HEK293 (cell line): Measurements from ENCODE around the gene MKRN1.

Source experiments
- GLI2 ChIP-seq: fragments of 450-650 bp; formaldehyde crosslinking; IDR thresholded peaks from 2 replicates; pipeline ENCODE4; 2017; ENCODE audit warnings: missing biosample characterization, missing genetic modification characterization, low read depth, borderline replicate concordance
- GLI4 ChIP-seq: fragments of 450-650 bp; formaldehyde crosslinking; IDR thresholded peaks from 2 replicates; pipeline ENCODE4 v1.5.1; 2016; ENCODE audit warnings: missing biosample characterization, missing genetic modification characterization
- HOXA7 ChIP-seq: sonication (generic); formaldehyde crosslinking; IDR thresholded peaks from 2 replicates; pipeline ENCODE4 v1.8.1; 2022; ENCODE audit warnings: missing genetic modification reagents, borderline replicate concordance
- KLF1 ChIP-seq: fragments of 450-650 bp; formaldehyde crosslinking; IDR thresholded peaks from 2 replicates; pipeline ENCODE4 v1.5.1; 2016; ENCODE audit warnings: missing biosample characterization, missing genetic modification characterization
- MZF1 ChIP-seq: fragments of 450-650 bp; formaldehyde crosslinking; IDR thresholded peaks from 2 replicates; pipeline ENCODE4 v1.5.1; 2017; ENCODE audit warnings: missing biosample characterization, missing genetic modification characterization, borderline replicate concordance
- SCRT1 ChIP-seq: fragments of 450-650 bp; formaldehyde crosslinking; IDR thresholded peaks from 2 replicates; pipeline ENCODE4 v1.5.1; 2016; ENCODE audit warnings: missing biosample characterization, missing genetic modification characterization, borderline replicate concordance
- TRIM28 ChIP-seq: IDR thresholded peaks from 2 replicates; pipeline ENCODE4 v1.6.1; 2011; ENCODE audit warnings: low read length, control low read depth, borderline replicate concordance
- ZBTB20 ChIP-seq: fragments of 450-650 bp; formaldehyde crosslinking; IDR thresholded peaks from 2 replicates; pipeline ENCODE4 v1.5.1; 2016; ENCODE audit warnings: missing biosample characterization, missing genetic modification characterization
- ZNF10 ChIP-seq: fragments of 450-650 bp; formaldehyde crosslinking; IDR thresholded peaks from 2 replicates; pipeline ENCODE4 v1.5.1; 2017; ENCODE audit warnings: missing biosample characterization, missing genetic modification characterization
- ZNF157 ChIP-seq: fragments of 450-650 bp; formaldehyde crosslinking; IDR thresholded peaks from 2 replicates; pipeline ENCODE4 v1.5.1; 2016; ENCODE audit warnings: missing biosample characterization, missing genetic modification characterization
- ZNF23 ChIP-seq: fragments of 450-650 bp; formaldehyde crosslinking; IDR thresholded peaks from 2 replicates; pipeline ENCODE4 v1.5.1; 2016; ENCODE audit warnings: missing biosample characterization, missing genetic modification characterization, borderline replicate concordance
- ZNF239 ChIP-seq: fragments of 450-650 bp; formaldehyde crosslinking; IDR thresholded peaks from 2 replicates; pipeline ENCODE4 v1.5.1; 2016; ENCODE audit warnings: missing biosample characterization, missing genetic modification characterization
- ZNF391 ChIP-seq: fragments of 450-650 bp; formaldehyde crosslinking; IDR thresholded peaks from 2 replicates; pipeline ENCODE4 v1.5.1; 2016; ENCODE audit warnings: low read depth, missing biosample characterization, missing genetic modification characterization, borderline replicate concordance
- ZNF423 ChIP-seq: fragments of 450-650 bp; formaldehyde crosslinking; IDR thresholded peaks from 2 replicates; pipeline ENCODE4 v1.5.1; 2016; ENCODE audit warnings: missing biosample characterization, missing genetic modification characterization
- ZNF501 ChIP-seq: fragments of 450-650 bp; formaldehyde crosslinking; IDR thresholded peaks from 2 replicates; pipeline ENCODE4 v1.5.1; 2016; ENCODE audit warnings: missing biosample characterization, missing genetic modification characterization
- ZNF514 ChIP-seq: fragments of 450-650 bp; formaldehyde crosslinking; IDR thresholded peaks from 2 replicates; pipeline ENCODE4 v1.5.1; 2016; ENCODE audit warnings: missing biosample characterization, missing genetic modification characterization
- ZNF530 ChIP-seq: fragments of 450-650 bp; formaldehyde crosslinking; IDR thresholded peaks from 2 replicates; pipeline ENCODE4 v1.5.1; 2016; ENCODE audit warnings: low read depth, missing biosample characterization, missing genetic modification characterization
- ZNF548 ChIP-seq: fragments of 450-650 bp; formaldehyde crosslinking; IDR thresholded peaks from 2 replicates; pipeline ENCODE4 v1.5.1; 2016; ENCODE audit warnings: missing biosample characterization, missing genetic modification characterization
- ZNF626 ChIP-seq: fragments of 450-650 bp; sonication (Bioruptor Pico); formaldehyde crosslinking; IDR thresholded peaks from 2 replicates; pipeline ENCODE4 v1.5.1; 2018; ENCODE audit warnings: missing biosample characterization, missing genetic modification characterization, inconsistent platforms
- ZNF670 ChIP-seq: fragments of 450-650 bp; formaldehyde crosslinking; IDR thresholded peaks from 2 replicates; pipeline ENCODE4 v1.5.1; 2016; ENCODE audit warnings: missing biosample characterization, missing genetic modification characterization, low read depth
- ZNF701 ChIP-seq: fragments of 450-650 bp; formaldehyde crosslinking; IDR thresholded peaks from 2 replicates; pipeline ENCODE4 v1.5.1; 2016; ENCODE audit warnings: missing biosample characterization, missing genetic modification characterization
- ZNF707 ChIP-seq: fragments of 450-650 bp; formaldehyde crosslinking; IDR thresholded peaks from 2 replicates; pipeline ENCODE4 v1.5.1; 2016; ENCODE audit warnings: missing biosample characterization, missing genetic modification characterization
- ZSCAN16 ChIP-seq: fragments of 450-650 bp; formaldehyde crosslinking; IDR thresholded peaks from 2 replicates; pipeline ENCODE4 v1.5.1; 2016; ENCODE audit warnings: missing biosample characterization, missing genetic modification characterization
- TF ChIP-seq, protein P1 (sequence below): fragments of 450-650 bp; formaldehyde crosslinking; IDR thresholded peaks from 2 replicates; pipeline ENCODE4 v1.5.1; 2016; ENCODE audit warnings: missing biosample characterization, missing genetic modification characterization, borderline replicate concordance
- TF ChIP-seq, protein P2 (sequence below): fragments of 450-650 bp; formaldehyde crosslinking; IDR thresholded peaks from 2 replicates; pipeline ENCODE4 v1.5.1; 2016; ENCODE audit warnings: missing biosample characterization, missing genetic modification characterization
- TF ChIP-seq, protein P3 (sequence below): fragments of 450-650 bp; formaldehyde crosslinking; IDR thresholded peaks from 2 replicates; pipeline ENCODE4; 2016; ENCODE audit warnings: missing biosample characterization, missing genetic modification characterization
- TF ChIP-seq, protein P4 (sequence below): fragments of 450-650 bp; formaldehyde crosslinking; IDR thresholded peaks from 2 replicates; pipeline ENCODE4 v1.5.1; 2017; ENCODE audit warnings: missing biosample characterization, missing genetic modification characterization
- TF ChIP-seq, protein P5 (sequence below): fragments of 450-650 bp; formaldehyde crosslinking; IDR thresholded peaks from 2 replicates; pipeline ENCODE4 v1.5.1; 2016; ENCODE audit warnings: missing biosample characterization, missing genetic modification characterization

MKRN1 gene

DNA sequence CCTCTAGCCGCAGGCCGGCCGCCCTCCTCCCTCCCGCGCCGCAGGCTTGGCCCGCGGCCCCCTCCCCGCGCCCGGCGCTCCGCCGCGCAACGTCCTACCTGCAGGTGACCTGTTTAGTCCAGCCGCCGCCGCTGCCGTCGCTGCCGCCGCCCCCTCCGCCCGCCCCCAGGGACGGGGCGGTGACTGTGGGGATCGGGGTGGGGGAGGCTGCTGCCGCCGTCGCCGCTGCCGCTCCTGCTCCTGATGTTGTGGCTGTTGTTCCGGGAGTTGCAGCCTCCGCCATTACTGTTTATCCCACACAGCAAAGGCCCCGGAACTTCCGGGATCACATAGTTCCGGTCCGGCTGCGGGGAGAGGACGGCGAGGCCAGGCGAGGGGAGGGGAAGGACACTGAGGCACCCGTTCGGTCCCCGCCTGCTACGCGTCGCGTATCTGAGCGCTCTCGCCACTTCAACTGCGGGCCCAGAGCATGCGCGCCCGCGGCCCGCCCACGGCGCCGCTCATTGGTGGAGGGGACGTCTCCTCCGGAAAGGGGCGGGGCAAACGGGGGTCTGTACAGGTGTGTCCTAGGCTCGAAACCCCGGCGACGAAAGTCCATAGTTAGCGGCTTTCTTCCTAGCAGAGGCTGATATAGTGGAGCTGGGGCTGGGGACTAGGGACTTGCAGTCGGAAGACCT, at the start of gene MKRN1 (continued):
- no peak for TF ChIP-seq ZNF548 (tag by site-specific recombination)
- TF ChIP-seq ZNF239 (tag by site-specific recombination): no peak
- TF ChIP-seq ZNF707 (tag by site-specific recombination): no peak
- TF ChIP-seq ZNF157 (tag by site-specific recombination): no peak
- TF ChIP-seq HOXA7: no peak
- peak; percentile 51; the same call in 1 of the 2 replicates for TF ChIP-seq KLF1
- peak; percentile 95 for TF ChIP-seq ZBTB20
- TF ChIP-seq ZNF10 (tag by site-specific recombination): peak; percentile 58
- no peak for TF ChIP-seq ZNF701 (tag by site-specific recombination)
- TF ChIP-seq, protein P1, sequence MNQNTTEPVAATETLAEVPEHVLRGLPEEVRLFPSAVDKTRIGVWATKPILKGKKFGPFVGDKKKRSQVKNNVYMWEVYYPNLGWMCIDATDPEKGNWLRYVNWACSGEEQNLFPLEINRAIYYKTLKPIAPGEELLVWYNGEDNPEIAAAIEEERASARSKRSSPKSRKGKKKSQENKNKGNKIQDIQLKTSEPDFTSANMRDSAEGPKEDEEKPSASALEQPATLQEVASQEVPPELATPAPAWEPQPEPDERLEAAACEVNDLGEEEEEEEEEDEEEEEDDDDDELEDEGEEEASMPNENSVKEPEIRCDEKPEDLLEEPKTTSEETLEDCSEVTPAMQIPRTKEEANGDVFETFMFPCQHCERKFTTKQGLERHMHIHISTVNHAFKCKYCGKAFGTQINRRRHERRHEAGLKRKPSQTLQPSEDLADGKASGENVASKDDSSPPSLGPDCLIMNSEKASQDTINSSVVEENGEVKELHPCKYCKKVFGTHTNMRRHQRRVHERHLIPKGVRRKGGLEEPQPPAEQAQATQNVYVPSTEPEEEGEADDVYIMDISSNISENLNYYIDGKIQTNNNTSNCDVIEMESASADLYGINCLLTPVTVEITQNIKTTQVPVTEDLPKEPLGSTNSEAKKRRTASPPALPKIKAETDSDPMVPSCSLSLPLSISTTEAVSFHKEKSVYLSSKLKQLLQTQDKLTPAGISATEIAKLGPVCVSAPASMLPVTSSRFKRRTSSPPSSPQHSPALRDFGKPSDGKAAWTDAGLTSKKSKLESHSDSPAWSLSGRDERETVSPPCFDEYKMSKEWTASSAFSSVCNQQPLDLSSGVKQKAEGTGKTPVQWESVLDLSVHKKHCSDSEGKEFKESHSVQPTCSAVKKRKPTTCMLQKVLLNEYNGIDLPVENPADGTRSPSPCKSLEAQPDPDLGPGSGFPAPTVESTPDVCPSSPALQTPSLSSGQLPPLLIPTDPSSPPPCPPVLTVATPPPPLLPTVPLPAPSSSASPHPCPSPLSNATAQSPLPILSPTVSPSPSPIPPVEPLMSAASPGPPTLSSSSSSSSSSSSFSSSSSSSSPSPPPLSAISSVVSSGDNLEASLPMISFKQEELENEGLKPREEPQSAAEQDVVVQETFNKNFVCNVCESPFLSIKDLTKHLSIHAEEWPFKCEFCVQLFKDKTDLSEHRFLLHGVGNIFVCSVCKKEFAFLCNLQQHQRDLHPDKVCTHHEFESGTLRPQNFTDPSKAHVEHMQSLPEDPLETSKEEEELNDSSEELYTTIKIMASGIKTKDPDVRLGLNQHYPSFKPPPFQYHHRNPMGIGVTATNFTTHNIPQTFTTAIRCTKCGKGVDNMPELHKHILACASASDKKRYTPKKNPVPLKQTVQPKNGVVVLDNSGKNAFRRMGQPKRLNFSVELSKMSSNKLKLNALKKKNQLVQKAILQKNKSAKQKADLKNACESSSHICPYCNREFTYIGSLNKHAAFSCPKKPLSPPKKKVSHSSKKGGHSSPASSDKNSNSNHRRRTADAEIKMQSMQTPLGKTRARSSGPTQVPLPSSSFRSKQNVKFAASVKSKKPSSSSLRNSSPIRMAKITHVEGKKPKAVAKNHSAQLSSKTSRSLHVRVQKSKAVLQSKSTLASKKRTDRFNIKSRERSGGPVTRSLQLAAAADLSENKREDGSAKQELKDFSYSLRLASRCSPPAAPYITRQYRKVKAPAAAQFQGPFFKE (tag by site-specific recombination): no peak
- TF ChIP-seq ZSCAN16 (tag by site-specific recombination): no peak
- TF ChIP-seq GLI4 (tag by site-specific recombination): no peak
- TF ChIP-seq, protein P2, sequence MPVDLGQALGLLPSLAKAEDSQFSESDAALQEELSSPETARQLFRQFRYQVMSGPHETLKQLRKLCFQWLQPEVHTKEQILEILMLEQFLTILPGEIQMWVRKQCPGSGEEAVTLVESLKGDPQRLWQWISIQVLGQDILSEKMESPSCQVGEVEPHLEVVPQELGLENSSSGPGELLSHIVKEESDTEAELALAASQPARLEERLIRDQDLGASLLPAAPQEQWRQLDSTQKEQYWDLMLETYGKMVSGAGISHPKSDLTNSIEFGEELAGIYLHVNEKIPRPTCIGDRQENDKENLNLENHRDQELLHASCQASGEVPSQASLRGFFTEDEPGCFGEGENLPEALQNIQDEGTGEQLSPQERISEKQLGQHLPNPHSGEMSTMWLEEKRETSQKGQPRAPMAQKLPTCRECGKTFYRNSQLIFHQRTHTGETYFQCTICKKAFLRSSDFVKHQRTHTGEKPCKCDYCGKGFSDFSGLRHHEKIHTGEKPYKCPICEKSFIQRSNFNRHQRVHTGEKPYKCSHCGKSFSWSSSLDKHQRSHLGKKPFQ (tag by site-specific recombination): no peak
- peak; percentile 36; the same call in 1 of the 2 replicates for TF ChIP-seq MZF1 (tag by site-specific recombination)
- no peak for TF ChIP-seq ZNF530 (tag by site-specific recombination)
- TF ChIP-seq GLI2: no peak
- TF ChIP-seq SCRT1 (tag by site-specific recombination): no peak
- TF ChIP-seq ZNF391 (tag by site-specific recombination): peak; percentile 30; the same call in 1 of the 2 replicates
- TF ChIP-seq TRIM28: no peak
- peak; percentile 32; the same call in 1 of the 2 replicates for TF ChIP-seq ZNF501 (tag by site-specific recombination)
- no peak for TF ChIP-seq ZNF23
- TF ChIP-seq ZNF626 (tag by site-specific recombination): no peak
- TF ChIP-seq, protein P3, sequence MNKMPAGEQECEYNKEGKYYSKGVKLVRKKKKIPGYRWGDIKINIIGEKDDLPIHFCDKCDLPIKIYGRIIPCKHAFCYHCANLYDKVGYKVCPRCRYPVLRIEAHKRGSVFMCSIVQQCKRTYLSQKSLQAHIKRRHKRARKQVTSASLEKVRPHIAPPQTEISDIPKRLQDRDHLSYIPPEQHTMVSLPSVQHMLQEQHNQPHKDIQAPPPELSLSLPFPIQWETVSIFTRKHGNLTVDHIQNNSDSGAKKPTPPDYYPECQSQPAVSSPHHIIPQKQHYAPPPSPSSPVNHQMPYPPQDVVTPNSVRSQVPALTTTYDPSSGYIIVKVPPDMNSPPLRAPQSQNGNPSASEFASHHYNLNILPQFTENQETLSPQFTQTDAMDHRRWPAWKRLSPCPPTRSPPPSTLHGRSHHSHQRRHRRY (tag by site-specific recombination): no peak
- TF ChIP-seq ZNF670 (tag by site-specific recombination): no peak
- no peak for TF ChIP-seq ZNF514
- TF ChIP-seq, protein P4, sequence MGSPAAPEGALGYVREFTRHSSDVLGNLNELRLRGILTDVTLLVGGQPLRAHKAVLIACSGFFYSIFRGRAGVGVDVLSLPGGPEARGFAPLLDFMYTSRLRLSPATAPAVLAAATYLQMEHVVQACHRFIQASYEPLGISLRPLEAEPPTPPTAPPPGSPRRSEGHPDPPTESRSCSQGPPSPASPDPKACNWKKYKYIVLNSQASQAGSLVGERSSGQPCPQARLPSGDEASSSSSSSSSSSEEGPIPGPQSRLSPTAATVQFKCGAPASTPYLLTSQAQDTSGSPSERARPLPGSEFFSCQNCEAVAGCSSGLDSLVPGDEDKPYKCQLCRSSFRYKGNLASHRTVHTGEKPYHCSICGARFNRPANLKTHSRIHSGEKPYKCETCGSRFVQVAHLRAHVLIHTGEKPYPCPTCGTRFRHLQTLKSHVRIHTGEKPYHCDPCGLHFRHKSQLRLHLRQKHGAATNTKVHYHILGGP (tag by site-specific recombination): no peak
- TF ChIP-seq, protein P5, sequence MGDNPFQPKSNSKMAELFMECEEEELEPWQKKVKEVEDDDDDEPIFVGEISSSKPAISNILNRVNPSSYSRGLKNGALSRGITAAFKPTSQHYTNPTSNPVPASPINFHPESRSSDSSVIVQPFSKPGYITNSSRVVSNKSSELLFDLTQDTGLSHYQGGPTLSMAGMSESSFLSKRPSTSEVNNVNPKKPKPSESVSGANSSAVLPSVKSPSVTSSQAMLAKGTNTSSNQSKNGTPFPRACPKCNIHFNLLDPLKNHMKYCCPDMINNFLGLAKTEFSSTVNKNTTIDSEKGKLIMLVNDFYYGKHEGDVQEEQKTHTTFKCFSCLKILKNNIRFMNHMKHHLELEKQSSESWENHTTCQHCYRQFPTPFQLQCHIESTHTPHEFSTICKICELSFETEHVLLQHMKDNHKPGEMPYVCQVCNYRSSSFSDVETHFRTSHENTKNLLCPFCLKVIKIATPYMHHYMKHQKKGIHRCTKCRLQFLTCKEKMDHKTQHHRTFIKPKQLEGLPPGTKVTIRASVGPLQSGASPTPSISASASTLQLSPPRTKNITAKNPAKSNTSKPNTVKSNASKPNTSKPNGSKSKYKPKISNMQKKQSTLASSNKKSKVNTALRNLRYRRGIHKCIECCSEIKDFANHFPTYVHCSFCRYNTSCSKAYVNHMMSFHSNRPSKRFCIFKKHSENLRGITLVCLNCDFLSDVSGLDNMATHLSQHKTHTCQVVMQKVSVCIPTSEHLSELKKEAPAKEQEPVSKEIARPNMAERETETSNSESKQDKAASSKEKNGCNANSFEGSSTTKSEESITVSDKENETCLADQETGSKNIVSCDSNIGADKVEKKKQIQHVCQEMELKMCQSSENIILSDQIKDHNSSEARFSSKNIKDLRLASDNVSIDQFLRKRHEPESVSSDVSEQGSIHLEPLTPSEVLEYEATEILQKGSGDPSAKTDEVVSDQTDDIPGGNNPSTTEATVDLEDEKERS (tag by site-specific recombination): no peak
- no peak for TF ChIP-seq ZNF423 (tag by site-specific recombination)
